HFFc6 (cell line): ENCODE results near the gene ROBO1. TPM values are rescaled to one million over a fixed set of nuclear protein-coding genes. Genes with fewer than 3 reads are reported as not detected.

Experiments
- DNase-seq: peaks from one replicate; pipeline ENCODE4 v3.0.0-alpha.2; 2018
- H3K27ac Mint-ChIP-seq: 2 replicates; pipeline ENCODE4 v1.8.0; 2020; ENCODE audit warnings: mild to moderate bottlenecking, mixed read lengths
- H3K27me3 Mint-ChIP-seq: 2 replicates; pipeline ENCODE4 v1.8.0; 2021; ENCODE audit warnings: mild to moderate bottlenecking, moderate library complexity, mixed read lengths; ENCODE audit not compliant: insufficient read depth
- H3K36me3 Mint-ChIP-seq: 2 replicates; pipeline ENCODE4 v1.8.0; 2021; ENCODE audit warnings: low read depth, mixed read lengths
- H3K4me1 Mint-ChIP-seq: 2 replicates; pipeline ENCODE4 v1.8.0; 2020; ENCODE audit warnings: low read depth, mixed read lengths
- H3K4me3 Mint-ChIP-seq: 2 replicates; pipeline ENCODE4 v1.8.0; 2020; ENCODE audit warnings: mild to moderate bottlenecking, moderate library complexity, mixed read lengths
- H3K9me3 Mint-ChIP-seq: 2 replicates; pipeline ENCODE4 v1.8.0; 2020; ENCODE audit warnings: mild to moderate bottlenecking, mixed read lengths
- CTCF ChIP-seq: fragments of 200-600 bp; sonication (generic); IDR thresholded peaks from 2 replicates; pipeline ENCODE4 v1.5.0; 2021; ENCODE audit warnings: antibody characterized with exemption, mild to moderate bottlenecking
- total RNA-seq, 6 experiments: library from RNA; stranded (reverse); fragmentation: NEBNext Ultra II Directional; extraction: Animal tissue kit (Norgen Biotek cat#: 25700); gene quantifications; 2 replicates in 1 of 6; 3 replicates in 5 of 6; pipeline ENCODE4 v1.2.3, GENCODE V29; 2021

The ROBO1 gene
- total RNA-seq, 6 experiments from 2014 or later, result 38.7 to 51.3 (median 41.7) TPM

GRCh38 chr3:79424811-79425210 is 343.0 kb downstream of the ROBO1 start:
- Mint-ChIP-seq H3K36me3 (no peaks in the 10 kb centered on the region), H3K9me3 (no peaks in the 10 kb centered on the region), H3K4me1 (no peaks in the 10 kb centered on the region), H3K4me3 (no peak overlapping the region), H3K27me3 (no peaks in the 10 kb centered on the region), H3K27ac (no peak overlapping the region)
- TF ChIP-seq CTCF, result no peak
- DNase-seq, result no peak

GRCh38 chr3:79423417-79423816 is 344.4 kb downstream of the ROBO1 start:
- no peak for DNase-seq
- no peak overlapping the region for H3K4me3 Mint-ChIP-seq
- no peak for TF ChIP-seq CTCF
- H3K36me3 Mint-ChIP-seq, result no peaks in the 10 kb centered on the region
- H3K4me1 Mint-ChIP-seq, result no peaks in the 10 kb centered on the region
- H3K27ac Mint-ChIP-seq, result no peak overlapping the region
- H3K9me3 Mint-ChIP-seq, result no peaks in the 10 kb centered on the region
- no peaks in the 10 kb centered on the region for H3K27me3 Mint-ChIP-seq

GRCh38 chr3:79421273-79421672 is 346.5 kb downstream of the ROBO1 start:
- no peak for TF ChIP-seq CTCF
- H3K4me1 Mint-ChIP-seq, result no peaks in the 10 kb centered on the region
- H3K9me3 Mint-ChIP-seq, result no peaks in the 10 kb centered on the region
- H3K36me3 Mint-ChIP-seq, result no peaks in the 10 kb centered on the region
- DNase-seq, result no peak
- H3K4me3 Mint-ChIP-seq, result no peak overlapping the region
- no peaks in the 10 kb centered on the region for H3K27me3 Mint-ChIP-seq
- no peak overlapping the region for H3K27ac Mint-ChIP-seq

GRCh38 chr3:79418855-79419621 is 348.8 kb downstream of the ROBO1 start:
- TF ChIP-seq CTCF, result no peak
- Mint-ChIP-seq H3K4me3 (no peak overlapping the region), H3K9me3 (no peaks in the 10 kb centered on the region), H3K36me3 (no peaks in the 10 kb centered on the region), H3K27ac (no peak overlapping the region), H3K27me3 (no peaks in the 10 kb centered on the region), H3K4me1 (no peaks in the 10 kb centered on the region)
- DNase-seq, result no peak

GRCh38 chr3:79415356-79415755 is 352.4 kb downstream of the ROBO1 start:
- H3K27me3 Mint-ChIP-seq, result no peaks in the 10 kb centered on the region; the same call in 1 of the 2 replicates
- H3K36me3 Mint-ChIP-seq, result no peaks in the 10 kb centered on the region

More at GRCh38 chr3:79415356-79415755, 352.4 kb downstream of the ROBO1 start:
- Mint-ChIP-seq H3K27ac (no peak overlapping the region), H3K9me3 (no peaks in the 10 kb centered on the region), H3K4me1 (no peaks in the 10 kb centered on the region), H3K4me3 (no peak overlapping the region)
- TF ChIP-seq CTCF, result no peak
- no peak for DNase-seq
